GM19099 (cell line): ENCODE measurements around the gene GPS2.

Source experiments
- POLR2A ChIP-seq: IDR thresholded peaks from 3 replicates; pipeline ENCODE4 v1.6.1; 2011; ENCODE audit warnings: low read depth; ENCODE audit not compliant: insufficient read length; ENCODE audit errors: extremely low read depth

GPS2 gene

GRCh38 chr17:7328009-7328408 is 12.8 kb upstream of the GPS2 start:
- TF ChIP-seq POLR2A, result no peak

GRCh38 chr17:7327501-7327900 is 12.3 kb upstream of the GPS2 start:
- TF ChIP-seq POLR2A, result no peak

GRCh38 chr17:7327056-7327455 is 11.9 kb upstream of the GPS2 start:
- TF ChIP-seq POLR2A, result no peak

GRCh38 chr17:7326186-7326585 is 11.0 kb upstream of the GPS2 start:
- TF ChIP-seq POLR2A, result no peak

- no peak for TF ChIP-seq POLR2A
Measured at GRCh38 chr17:7325031-7325528, 9.9 kb upstream of the GPS2 start.

- TF ChIP-seq POLR2A, result no peak
Measured at GRCh38 chr17:7324438-7324779, 9.2 kb upstream of the GPS2 start.

GRCh38 chr17:7323731-7324437 is 8.7 kb upstream of the GPS2 start:
- no peak for TF ChIP-seq POLR2A

GRCh38 chr17:7322520-7323194 is 7.5 kb upstream of the GPS2 start:
- no peak for TF ChIP-seq POLR2A

- TF ChIP-seq POLR2A, result no peak
Measured at GRCh38 chr17:7321466-7321865, 6.3 kb upstream of the GPS2 start.

GRCh38 chr17:7318121-7318860 is 3.1 kb upstream of the GPS2 start:
- TF ChIP-seq POLR2A, result no peak

- no peak for TF ChIP-seq POLR2A
Measured at GRCh38 chr17:7317161-7317803, 2.1 kb upstream of the GPS2 start.

- TF ChIP-seq POLR2A, result no peak
Measured at GRCh38 chr17:7315570-7316235, 543 bp upstream of the GPS2 start.

- no peak for TF ChIP-seq POLR2A
Measured at GRCh38 chr17:7313890-7314718, 1.1 kb downstream of the GPS2 start.
